ENCODE measurements around the gene LMNTD2.

GRCh38 chr11:512761-513595 is 47.6 kb downstream of the LMNTD2 start:
- no peak for TF ChIP-seq CTCF (IDR thresholded peaks at IDR 0.05; ENCODE audit: insufficient read depth, low read length, poor library complexity, severe bottlenecking)
- TF ChIP-seq EZH2phosphoT487 (conservative IDR thresholded peaks at IDR 0.05; ENCODE audit: low read length) = no peak
